ENCODE measurements around the gene TRDN.

TRDN gene

GRCh38 chr6:123168892-123169773 is 467.6 kb downstream of the TRDN start:
- DNase-seq (ENCODE audit: low spot score): no peak

- no peak for DNase-seq (ENCODE audit: low spot score)
Observed at GRCh38 chr6:123168466-123168865, 468.3 kb downstream of the TRDN start.

Measured in globus pallidus (tissue), 1 donor.